Stimulated activated CD8-positive, alpha-beta memory T cell treated with anti-CD3 and anti-CD28 coated beads, Interleukin-4, amount 100 ng/mL, for 24 hours (primary cell): ENCODE data around the gene SOX8.

Experiments used
- DNase-seq: peaks from one replicate; pipeline ENCODE4 v3.0.0-alpha.2; 2020; ENCODE audit warnings: low read depth

The SOX8 gene

DNA sequence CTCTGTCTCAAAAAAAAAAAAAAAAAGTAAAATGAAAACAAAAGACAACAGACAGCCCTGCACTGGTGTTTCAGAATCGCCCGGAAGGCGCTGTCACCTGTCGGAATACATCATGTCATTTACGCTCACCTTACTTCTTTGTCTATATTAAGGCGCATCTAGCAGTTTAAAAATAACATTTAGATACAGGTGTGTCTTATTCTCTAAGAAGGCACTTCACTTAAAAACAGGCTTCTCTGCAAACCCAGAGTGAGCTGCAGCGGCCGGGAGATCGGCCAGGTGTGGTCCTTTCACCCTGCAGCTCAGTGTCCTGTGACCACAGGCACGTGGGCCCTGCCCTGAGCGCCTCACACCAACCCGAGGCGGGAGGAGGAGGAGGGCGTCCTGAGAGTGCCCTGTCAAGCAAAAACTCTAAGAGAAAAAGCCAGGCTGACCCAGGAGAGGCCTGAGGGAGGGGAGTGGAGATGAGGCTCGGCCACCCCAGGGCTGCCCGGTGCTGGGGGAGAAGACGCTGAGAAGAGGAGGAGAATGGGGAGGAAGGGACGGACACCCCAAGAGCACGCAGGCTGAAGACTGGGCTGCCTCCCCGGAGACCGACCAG, 7.5 kb upstream of the SOX8 start:
- no peak for DNase-seq

DNA sequence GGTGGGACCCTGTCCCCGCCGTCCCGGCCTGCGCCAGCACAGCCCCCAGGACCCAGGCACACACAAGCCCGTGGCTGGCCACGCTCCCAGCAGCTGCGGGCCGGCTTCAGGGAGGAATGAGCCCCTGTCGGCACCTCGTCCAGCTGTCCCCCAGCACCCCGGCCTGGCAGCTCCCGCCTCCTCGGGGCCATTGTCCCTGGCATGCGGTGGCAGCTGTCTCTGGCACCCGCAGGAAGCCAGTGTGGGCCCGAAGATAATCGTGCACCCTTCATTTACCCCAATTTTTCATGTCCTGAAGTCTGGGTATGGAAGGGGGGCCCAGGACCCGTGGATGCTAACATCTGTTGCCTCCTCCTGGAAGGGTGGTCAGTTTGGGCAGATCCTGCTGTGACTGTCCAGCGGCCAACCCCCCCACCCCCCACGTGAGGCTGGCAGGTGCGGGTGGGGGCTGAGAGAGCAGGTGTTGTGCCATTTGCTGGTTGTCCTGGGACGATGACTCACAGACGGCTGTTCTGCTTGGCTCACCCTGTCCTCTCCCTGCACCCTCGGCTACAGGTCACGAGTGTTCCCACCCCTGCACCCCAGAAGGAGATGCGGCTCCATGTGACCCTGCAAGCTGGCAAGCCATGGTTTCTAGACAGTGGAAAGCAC, 6.8 kb upstream of the SOX8 start:
- DNase-seq, result no peak

DNA sequence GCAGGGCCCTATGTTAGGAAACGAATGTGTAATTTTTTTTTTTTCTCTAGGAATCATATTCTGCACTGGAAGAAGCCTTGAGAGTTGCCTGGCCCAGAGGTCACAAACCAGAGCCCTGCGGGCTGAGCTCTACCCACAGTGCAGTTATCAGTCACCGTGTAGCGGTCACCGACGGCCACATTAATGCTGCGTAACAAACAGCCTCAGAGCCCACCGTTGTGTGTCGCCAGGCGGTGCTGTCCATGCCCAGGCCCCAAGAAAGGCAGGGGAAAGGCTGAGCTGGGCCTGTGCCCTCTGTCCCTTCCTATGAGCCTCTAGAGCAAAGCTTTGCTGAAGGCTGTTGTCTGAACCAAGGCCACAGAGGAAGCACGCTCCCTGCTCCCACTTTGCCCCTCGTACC, 6.3 kb upstream of the SOX8 start:
- no peak for DNase-seq

DNA sequence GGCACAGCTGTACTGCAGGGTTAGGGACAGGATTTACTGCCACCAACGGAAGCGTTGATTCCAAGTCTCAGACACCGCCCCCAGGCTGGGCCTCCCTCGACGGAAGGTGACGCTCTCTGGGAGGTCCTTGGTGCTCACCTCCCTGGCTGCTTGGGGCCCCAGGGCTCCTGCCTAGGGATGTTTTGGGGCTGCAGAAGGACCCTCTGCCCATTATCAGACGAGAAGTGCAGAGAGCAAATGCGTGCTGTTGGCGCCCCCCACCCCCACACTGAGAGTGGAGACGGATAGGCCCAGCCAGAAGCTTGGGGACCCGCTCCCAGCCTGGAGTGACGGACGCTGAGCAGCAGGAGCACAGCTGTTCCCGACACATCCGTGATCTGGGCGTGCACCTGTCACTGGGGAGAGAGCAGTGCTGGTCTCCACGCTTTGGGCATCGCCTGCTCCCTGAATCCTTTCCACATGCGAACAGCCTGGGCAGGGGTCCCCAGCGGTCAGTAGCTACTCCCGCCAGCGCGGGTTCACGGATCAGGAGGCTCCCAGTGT, 5.1 kb upstream of the SOX8 start:
- no peak for DNase-seq

DNA sequence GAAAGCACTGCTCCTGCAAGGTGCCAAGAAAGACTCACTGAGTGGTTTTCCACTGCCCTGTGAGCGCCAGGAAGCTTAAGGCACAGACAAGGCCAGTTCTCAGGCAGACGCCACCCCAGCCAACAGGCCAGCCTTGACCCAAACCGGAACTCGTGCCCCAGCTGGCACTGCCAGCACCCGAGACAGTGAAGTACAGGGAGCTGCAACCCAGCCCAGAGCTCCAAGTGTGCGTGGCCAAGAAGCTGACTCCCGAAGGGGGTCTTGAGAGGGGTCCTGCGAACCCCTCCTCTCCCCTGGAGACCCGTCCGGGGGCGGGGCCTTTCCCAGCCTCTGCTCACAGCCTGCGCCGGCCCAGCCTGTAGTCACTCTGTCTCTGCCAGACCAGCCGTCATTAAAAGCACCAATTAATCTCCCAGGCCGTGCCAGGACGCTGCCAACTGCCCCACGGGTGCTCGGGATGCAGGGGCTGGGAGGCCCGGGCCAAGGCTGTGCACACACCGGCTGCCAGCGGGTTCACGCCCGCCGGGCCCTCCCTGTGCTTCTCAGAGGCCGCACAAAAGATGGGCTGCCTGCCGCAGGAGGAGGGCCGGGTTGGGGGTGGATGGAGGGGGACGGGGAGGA, 4.4 kb upstream of the SOX8 start:
- DNase-seq, result no peak

DNA sequence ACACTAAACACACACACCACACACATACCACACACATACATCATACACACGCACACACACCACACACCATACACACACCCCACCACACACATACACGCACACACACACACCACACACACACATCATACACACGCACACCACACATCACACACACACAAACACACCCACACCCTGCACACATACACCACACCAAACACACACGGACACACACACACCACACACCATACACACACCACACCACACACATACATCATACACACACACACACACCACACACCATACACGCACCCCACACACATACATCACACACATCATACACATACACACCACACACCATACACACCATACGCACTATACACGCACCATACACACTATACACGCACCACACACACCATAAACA, 3.7 kb upstream of the SOX8 start:
- no peak for DNase-seq

DNA sequence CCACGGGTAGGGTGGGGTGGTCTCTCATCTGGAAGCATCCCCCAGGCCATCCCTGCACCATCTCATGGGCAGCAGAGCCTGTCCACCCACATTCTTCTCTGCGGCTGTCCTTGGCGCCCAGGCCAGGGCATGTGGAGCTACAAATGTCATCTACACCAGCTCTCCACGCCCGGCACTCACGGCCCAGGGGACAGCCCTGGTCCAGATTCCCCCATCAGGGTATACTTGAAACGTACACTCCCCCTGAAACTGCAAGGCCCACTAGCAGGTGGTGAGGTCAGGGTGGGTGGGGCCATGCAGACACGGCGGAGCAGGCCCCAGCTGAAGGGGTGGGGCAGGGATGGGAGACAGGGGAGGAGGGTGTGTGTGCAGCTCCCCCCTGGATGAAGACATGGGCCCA, 3.2 kb upstream of the SOX8 start:
- DNase-seq, result no peak

DNA sequence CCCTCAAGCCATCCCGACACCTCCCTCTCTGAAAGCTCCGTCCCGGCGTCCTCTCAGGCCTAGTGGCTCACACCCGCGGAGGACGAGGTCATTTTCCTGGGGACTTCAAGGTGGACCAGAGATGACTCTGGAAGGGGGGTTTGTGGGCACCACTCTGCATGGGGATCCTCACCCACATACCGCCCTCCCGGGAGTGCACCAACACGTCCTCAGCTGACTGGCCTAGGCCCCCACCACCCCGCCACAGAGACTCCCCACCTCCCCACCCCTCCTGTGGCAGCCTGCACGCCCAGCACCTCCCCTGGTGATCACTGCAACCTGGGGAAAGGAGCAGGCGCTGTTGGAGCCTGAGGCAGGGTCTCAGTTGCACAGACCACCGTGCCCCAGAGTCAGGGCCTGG, 2.4 kb upstream of the SOX8 start:
- no peak for DNase-seq

DNA sequence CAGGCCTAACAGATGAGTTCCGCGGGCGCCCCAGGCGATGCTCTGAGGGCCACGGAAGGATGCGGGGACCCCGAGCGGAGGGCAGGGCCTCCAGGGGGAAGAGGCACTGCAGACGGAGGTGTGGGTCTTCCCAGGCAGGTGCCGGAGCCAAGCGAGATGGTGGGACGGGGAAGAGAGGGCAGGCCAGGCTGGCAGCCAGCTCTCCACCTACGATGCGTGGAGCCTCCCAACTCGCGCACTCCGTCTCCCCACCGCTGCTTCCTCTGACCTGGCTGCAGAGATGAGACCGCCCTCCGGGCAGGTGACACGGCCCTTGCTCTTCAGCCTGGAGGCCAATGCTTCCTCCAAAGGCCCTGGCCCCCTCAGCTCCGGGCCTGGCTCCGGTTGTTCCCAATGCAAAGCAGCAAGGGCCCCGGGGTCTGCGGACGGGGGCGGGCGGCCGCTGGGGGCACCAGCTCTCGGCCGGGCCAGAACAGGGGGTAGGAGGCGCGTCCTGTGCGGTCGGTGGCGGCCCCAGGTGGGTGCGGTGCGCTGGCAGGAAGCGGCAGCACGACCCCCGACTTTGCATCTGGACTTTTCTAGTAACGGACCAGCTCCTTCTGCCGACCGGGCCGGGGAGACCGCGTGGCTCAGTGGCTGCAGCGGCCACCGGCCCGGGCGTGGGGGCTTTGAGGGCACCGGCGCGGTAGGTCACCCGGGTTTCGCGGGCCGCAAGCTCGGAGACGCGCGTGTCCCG, 1.5 kb upstream of the SOX8 start:
- DNase-seq, result no peak

DNA sequence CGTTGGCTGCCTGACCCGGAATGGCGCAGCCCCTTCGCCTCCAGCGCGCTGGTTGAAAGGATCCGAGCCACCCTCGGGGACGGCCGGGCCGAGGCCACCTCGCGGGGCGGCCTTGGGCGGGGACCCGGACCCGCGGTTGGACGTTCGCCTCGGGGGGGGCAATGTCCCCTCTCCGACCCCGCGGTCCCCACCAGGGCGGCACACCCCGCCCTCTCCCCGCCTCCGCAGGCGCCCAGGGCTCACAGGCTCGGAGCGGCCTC, 1.0 kb upstream of the SOX8 start:
- DNase-seq, result no peak

DNA sequence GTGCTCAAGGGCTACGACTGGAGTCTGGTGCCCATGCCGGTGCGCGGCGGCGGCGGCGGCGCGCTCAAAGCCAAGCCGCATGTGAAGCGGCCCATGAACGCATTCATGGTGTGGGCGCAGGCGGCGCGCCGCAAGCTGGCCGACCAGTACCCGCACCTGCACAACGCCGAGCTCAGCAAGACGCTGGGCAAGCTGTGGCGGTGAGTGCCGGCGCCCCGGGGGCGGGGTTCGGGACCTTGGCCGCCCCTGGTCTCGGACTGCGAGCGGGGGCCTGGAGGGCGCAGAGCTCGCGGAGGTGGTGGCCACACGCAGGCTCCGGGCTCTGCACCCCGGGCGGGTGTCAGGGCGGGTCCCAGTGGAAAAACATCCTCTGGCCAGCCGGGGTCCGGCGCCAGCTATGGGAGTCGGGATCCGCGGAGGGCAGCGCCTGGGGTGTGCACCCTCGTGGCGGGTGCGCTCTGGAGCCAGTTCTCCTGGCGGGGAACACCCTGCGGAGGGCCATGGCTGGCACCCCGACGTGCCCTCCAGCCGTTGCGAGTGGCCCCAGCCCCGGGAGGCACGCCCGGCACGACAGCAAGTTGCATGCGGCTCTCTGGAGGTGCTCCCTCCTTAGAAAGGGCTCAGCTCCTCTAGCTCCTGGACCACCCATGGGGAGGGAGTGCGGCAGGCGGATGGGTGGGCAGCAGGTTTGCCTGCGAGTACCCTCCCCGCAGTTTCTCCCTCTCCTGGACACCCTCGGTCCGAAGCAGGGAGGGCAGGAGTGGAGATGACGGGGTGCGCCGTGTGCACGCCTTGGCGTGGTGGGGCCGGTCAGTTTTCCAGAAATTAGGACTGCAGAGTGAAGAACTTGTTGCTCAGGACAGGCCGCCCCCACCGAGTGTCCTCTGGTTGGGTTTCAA, 824 bp downstream of the SOX8 start:
- DNase-seq, result no peak

DNA sequence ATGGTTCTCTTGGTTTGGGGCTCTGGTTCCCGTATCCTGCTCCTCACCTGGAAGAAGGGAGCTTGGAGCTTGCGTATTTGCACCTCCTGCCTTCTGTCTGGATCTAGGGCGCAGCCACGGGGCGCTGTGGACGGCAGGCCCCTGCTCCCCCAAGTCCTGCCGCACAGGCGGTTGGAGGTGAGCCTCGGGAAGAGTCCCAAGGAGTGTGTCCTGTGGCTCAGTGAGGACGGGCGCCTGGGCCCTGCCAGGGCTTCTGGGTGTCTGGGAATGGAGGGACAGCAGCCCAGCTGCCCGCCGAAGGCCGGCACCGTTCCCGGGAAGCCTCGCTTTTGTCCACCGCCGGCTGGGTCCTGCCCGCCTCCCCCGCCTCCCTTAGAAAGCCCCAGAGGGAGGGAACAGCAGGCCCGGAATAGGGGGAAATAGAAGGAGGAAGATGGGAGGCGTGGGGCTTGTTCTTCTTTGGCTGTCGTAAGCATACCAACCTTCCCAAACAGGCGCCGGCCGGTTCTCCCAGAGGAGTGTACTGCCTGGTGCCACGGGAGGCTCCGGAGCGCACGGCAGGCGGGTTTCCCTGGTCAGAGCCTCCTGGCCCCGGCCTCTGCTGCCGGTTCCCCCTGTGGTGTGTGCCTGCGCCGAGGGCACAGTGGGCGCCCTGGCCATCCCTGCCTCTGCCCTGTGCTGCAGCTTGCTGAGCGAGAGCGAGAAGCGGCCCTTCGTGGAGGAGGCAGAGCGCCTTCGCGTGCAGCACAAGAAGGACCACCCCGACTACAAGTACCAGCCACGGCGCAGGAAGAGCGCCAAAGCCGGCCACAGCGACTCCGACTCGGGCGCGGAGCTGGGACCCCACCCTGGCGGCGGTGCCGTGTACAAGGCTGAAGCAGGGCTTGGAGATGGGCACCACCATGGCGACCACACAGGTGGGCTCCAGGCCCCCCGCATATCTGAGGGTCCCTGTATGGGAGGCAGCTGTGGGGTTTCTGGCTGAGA, 1.8 kb downstream of the SOX8 start:
- DNase-seq, result no peak

DNA sequence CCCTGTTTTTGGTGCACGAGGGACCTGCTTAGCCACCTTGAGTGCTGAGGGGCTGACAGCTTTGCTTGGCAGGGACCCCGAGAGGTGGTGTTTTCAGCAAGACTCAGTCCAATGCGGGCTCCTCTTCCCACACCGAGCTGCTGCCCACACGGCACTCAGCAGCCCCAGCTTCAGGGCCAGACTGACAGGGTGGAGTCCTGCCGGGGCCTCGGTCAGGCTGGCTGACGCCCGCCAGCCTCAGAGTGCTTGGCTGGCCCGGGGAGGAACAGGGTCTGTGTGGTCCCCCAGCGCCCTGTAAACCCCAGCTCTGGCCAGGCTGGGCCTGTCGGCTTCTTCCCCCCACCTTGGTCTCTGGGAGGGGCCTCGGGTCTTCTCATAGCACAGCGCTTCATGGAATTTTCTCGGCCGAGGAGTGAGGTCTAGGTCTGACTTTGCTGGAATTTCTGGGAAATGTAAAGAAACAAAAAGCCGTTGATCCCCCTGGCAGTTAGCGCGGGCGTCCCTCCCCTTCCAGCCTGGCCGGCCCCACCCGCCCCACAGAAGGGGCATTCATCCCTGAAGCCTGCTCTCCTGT, 2.6 kb downstream of the SOX8 start:
- DNase-seq, result no peak

DNA sequence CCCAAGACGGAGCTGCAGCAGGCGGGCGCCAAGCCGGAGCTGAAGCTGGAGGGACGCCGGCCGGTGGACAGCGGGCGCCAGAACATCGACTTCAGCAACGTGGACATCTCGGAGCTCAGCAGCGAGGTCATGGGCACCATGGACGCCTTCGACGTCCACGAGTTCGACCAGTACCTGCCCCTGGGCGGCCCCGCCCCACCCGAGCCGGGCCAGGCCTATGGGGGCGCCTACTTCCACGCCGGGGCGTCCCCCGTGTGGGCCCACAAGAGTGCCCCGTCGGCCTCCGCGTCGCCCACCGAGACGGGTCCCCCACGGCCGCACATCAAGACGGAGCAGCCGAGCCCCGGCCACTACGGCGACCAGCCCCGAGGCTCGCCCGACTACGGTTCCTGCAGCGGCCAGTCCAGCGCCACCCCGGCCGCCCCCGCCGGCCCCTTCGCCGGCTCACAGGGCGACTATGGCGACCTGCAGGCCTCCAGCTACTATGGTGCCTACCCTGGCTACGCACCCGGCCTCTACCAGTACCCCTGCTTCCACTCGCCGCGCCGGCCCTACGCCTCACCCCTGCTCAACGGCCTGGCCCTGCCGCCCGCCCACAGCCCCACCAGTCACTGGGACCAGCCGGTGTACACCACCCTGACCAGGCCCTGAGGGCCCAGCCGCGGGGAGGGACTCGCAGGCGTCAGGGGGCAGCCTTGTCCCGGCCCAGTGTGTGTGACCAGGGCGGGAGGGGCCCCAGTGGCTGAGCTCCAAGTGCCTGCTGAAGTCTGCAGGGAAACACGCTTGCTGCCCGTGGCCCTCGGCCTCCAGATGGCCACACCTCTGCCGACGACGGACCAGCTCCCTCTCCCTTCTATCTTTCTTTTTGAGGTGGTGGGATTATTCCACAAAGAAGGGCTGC, 3.4 kb downstream of the SOX8 start:
- no peak for DNase-seq

DNA sequence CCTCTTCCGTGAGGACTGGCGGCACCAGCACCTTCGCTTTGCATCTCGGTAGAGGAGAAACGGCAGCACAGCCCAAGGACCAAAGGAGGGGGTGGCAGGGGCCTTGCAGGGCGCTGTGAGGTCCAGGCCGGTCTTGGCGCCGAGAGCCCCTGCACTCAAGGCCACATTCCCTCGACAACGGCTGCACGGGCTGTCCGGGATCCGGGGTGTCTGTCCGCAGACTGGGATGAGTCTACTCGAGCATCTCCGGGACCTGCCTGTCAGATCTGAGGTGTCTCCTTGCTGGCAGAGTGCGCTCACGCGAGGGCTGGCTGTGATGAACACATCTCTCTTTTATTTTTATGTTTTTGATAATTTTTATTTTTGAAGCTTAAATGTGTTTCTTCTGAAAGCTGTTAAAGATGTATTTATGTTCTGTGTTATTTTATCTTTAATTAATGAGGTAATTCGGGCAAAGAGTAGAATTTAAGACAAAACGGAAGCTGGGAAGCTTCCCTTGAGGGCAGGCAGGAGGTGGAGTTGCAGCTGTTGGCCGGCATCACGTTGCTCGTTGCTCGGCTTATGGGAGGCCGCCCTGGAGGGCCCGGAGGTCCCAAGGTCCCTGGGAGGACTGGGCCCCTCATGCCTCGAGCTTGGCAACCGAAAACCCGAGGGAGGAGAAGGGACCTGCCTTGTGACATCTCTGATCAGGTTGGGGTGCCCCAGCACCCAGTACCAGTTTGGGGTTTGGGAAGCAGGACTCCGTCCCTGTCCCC, 4.3 kb downstream of the SOX8 start:
- no peak for DNase-seq

DNA sequence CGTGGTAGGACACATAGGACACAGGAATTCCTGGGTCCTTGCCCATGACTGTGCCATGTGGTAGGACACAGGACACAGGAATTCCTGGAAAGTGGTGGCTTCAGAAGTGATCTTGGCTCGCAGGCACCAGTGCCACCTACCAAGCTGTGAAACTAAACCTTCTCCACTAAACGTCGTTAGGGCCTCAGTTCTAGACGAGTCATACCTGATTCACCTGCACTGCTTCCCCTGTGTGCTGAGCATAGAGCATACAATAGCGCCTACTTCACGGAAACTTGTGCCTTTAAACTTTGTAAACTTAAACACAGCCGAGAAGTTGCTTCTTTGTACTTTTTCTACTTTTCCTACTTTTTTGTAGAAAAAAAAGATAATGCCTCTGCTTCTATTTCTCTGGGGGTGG, 4.8 kb downstream of the SOX8 start:
- DNase-seq, result no peak

DNA sequence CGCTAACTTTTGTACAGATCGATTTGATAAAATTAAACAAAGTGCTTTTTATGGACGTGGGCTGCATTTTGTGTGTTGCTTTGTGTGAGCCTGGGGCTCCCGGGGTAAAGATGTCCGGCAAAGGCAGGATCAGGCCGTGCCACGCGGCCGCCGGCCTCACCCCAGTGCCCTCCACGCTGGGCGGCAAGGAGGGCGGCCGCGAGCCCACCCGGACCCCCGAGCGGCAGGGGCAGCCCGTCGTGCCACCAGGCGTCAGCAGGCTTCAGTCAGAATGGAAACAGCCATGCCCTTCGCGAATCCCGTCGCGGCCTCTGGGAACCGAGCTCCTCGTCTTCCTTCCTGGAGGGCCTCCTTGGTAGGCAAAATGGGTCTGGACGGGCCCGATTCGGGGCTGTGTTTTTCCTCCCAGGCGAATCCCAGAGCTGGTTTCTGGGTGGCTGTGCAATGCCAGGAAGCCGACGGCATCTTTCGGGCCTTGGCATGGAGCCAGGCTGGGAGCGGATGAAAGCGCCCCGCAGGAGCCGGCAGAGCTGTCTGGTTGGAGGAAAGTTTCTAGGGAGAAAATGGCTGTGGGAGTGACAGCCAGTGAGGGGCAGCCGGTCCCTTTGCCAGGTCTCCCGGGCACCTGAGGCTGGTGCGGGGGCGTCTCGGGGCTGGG, 5.5 kb downstream of the SOX8 start:
- no peak for DNase-seq

DNA sequence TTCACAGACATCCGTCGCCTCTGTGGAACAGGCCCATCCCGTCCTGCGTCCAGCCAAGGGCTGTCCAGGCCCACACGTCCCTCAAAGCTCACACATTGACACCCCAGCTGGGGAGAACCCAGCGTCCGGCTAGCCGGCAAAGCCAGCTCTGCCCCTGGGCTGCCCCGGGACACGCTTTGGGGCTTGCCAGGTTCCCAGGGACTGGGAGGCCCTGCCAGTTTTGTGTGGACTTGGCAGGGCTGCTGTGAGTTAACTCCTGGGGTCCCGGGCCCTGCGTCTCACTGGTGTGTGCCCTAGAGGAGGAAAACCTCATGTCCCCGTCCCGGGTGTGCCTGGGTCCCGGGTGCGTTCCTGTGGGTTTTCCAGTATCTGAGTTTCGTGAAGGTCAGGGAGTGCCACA, 6.3 kb downstream of the SOX8 start:
- DNase-seq, result no peak
